ENCODE measurements around the gene CHKB. TPM values are rescaled to one million over a fixed set of nuclear protein-coding genes. Genes with fewer than 3 reads are reported as not detected.

CHKB gene
- total and polyA plus RNA-seq, 10 of the 15 experiments (the other 5 are each of a cell fraction or from before 2014, with no cell fraction given) = 10.0 to 93.9 (median 57.0) TPM

DNA sequence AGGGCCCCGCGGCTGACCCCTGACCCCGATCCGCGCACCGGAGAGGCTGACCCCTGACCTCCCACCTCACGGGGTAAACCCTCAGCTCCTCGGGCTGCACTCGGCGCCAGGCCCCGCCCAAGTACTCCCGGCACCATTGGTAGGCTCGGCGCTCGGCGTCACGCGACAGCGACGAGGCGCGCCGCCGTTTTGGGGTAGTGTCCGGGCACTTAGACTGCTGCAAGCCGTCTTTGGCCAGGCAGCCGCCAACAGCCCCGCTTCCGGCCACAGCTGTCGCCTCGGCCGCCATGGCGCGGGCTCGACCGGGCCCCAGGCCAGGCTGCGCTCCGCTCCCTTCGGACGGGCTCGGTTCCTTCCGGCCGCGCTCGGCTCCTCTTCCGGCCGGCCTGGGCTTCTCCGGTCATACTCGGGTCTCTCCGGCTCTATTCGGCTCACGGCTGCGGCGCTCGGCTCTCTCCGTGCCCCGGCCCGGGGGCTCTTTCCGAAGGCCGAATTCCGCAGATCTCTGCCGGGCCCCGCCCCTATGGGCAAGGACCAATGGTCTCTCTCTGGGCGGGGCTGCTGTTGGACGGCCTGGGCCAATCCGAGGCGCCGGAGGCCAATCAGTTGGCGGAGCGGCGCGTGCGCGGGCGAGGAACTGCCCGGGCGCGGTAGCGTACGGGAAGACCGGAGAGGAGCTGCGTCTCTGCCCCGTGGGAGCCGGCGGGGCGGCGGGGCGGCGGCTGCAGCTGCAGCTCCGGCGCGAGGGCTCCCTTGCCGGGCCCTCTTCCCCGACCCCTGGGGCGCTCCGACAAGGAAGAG is at the start of gene CHKB (continued):
- TF ChIP-seq, protein P1, sequence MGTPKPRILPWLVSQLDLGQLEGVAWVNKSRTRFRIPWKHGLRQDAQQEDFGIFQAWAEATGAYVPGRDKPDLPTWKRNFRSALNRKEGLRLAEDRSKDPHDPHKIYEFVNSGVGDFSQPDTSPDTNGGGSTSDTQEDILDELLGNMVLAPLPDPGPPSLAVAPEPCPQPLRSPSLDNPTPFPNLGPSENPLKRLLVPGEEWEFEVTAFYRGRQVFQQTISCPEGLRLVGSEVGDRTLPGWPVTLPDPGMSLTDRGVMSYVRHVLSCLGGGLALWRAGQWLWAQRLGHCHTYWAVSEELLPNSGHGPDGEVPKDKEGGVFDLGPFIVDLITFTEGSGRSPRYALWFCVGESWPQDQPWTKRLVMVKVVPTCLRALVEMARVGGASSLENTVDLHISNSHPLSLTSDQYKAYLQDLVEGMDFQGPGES (IDR thresholded peaks at IDR 0.05) = 0 out of 2 replicates have a peak, but pooled peaks have one; percentile 53
- TF ChIP-seq FOXK2 (IDR thresholded peaks at IDR 0.05) (no peak), POLR2AphosphoS2 (IDR thresholded peaks at IDR 0.05; ENCODE audit: low read depth, low read length) (peak; percentile 71; the same call in 1 of the 2 replicates), RAD21 (IDR thresholded peaks at IDR 0.05; ENCODE audit: insufficient read depth, low read depth, low read length) (no peak), ATF7 (IDR thresholded peaks at IDR 0.05; ENCODE audit: low read depth) (no peak), GATAD2B (conservative IDR thresholded peaks at IDR 0.05; ENCODE audit: low read depth) (peak; percentile 63), SPI1 (IDR thresholded peaks at IDR 0.05; ENCODE audit: borderline replicate concordance, insufficient read depth, low read depth, low read length) (no peak), RB1 (IDR thresholded peaks at IDR 0.05; ENCODE audit: borderline replicate concordance) (peak; percentile 44; the same call in 1 of the 2 replicates), HDGF (IDR thresholded peaks at IDR 0.05) (peak; percentile 48; the same call in 1 of the 2 replicates), NFYB (IDR thresholded peaks at IDR 0.05; ENCODE audit: insufficient read depth, low read depth, low read length) (peak; percentile 93), MEF2A (IDR thresholded peaks at IDR 0.05; ENCODE audit: insufficient read depth, low read depth, low read length) (no peak), NFXL1 (IDR thresholded peaks at IDR 0.05; ENCODE audit: borderline replicate concordance) (no peak), ZNF622 (IDR thresholded peaks at IDR 0.05) (no peak), MEF2B (IDR thresholded peaks at IDR 0.05; ENCODE audit: partially characterized antibody, poor library complexity, severe bottlenecking) (peak; percentile 47)
- TF ChIP-seq, protein P2, sequence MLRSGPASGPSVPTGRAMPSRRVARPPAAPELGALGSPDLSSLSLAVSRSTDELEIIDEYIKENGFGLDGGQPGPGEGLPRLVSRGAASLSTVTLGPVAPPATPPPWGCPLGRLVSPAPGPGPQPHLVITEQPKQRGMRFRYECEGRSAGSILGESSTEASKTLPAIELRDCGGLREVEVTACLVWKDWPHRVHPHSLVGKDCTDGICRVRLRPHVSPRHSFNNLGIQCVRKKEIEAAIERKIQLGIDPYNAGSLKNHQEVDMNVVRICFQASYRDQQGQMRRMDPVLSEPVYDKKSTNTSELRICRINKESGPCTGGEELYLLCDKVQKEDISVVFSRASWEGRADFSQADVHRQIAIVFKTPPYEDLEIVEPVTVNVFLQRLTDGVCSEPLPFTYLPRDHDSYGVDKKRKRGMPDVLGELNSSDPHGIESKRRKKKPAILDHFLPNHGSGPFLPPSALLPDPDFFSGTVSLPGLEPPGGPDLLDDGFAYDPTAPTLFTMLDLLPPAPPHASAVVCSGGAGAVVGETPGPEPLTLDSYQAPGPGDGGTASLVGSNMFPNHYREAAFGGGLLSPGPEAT (IDR thresholded peaks at IDR 0.05; ENCODE audit: low read depth) = peak; percentile 34; the same call in 1 of the 2 replicates
- TF ChIP-seq, protein P3, sequence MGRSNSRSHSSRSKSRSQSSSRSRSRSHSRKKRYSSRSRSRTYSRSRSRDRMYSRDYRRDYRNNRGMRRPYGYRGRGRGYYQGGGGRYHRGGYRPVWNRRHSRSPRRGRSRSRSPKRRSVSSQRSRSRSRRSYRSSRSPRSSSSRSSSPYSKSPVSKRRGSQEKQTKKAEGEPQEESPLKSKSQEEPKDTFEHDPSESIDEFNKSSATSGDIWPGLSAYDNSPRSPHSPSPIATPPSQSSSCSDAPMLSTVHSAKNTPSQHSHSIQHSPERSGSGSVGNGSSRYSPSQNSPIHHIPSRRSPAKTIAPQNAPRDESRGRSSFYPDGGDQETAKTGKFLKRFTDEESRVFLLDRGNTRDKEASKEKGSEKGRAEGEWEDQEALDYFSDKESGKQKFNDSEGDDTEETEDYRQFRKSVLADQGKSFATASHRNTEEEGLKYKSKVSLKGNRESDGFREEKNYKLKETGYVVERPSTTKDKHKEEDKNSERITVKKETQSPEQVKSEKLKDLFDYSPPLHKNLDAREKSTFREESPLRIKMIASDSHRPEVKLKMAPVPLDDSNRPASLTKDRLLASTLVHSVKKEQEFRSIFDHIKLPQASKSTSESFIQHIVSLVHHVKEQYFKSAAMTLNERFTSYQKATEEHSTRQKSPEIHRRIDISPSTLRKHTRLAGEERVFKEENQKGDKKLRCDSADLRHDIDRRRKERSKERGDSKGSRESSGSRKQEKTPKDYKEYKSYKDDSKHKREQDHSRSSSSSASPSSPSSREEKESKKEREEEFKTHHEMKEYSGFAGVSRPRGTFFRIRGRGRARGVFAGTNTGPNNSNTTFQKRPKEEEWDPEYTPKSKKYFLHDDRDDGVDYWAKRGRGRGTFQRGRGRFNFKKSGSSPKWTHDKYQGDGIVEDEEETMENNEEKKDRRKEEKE (IDR thresholded peaks at IDR 0.05) = no peak
- TF ChIP-seq, protein P4, sequence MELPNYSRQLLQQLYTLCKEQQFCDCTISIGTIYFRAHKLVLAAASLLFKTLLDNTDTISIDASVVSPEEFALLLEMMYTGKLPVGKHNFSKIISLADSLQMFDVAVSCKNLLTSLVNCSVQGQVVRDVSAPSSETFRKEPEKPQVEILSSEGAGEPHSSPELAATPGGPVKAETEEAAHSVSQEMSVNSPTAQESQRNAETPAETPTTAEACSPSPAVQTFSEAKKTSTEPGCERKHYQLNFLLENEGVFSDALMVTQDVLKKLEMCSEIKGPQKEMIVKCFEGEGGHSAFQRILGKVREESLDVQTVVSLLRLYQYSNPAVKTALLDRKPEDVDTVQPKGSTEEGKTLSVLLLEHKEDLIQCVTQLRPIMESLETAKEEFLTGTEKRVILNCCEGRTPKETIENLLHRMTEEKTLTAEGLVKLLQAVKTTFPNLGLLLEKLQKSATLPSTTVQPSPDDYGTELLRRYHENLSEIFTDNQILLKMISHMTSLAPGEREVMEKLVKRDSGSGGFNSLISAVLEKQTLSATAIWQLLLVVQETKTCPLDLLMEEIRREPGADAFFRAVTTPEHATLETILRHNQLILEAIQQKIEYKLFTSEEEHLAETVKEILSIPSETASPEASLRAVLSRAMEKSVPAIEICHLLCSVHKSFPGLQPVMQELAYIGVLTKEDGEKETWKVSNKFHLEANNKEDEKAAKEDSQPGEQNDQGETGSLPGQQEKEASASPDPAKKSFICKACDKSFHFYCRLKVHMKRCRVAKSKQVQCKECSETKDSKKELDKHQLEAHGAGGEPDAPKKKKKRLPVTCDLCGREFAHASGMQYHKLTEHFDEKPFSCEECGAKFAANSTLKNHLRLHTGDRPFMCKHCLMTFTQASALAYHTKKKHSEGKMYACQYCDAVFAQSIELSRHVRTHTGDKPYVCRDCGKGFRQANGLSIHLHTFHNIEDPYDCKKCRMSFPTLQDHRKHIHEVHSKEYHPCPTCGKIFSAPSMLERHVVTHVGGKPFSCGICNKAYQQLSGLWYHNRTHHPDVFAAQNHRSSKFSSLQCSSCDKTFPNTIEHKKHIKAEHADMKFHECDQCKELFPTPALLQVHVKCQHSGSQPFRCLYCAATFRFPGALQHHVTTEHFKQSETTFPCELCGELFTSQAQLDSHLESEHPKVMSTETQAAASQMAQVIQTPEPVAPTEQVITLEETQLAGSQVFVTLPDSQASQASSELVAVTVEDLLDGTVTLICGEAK (IDR thresholded peaks at IDR 0.05; ENCODE audit: borderline replicate concordance) = no peak
- TF ChIP-seq, protein P5, sequence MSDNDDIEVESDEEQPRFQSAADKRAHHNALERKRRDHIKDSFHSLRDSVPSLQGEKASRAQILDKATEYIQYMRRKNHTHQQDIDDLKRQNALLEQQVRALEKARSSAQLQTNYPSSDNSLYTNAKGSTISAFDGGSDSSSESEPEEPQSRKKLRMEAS (IDR thresholded peaks at IDR 0.05; ENCODE audit: low read depth, low read length) = 0 out of 2 replicates have a peak, but pooled peaks have one; percentile 13

Measured in GM12878 (cell line).